Fibroblast of the aortic adventitia (primary cell): ENCODE measurements around the gene PLXNA2. TPM values are rescaled to one million over a fixed set of nuclear protein-coding genes. Genes with fewer than 3 reads are reported as not detected.

Source experiments
- DNase-seq: peaks from one replicate; pipeline ENCODE4 v3.0.0-alpha.2; 2010; ENCODE audit warnings: low read depth
- H3K4me3 ChIP-seq: 2 replicates; pipeline ENCODE4 v1.5.1; 2011; ENCODE audit warnings: low read depth, mild to moderate bottlenecking, control low read depth, low read length, moderate library complexity
- CTCF ChIP-seq: IDR thresholded peaks from 2 replicates; pipeline ENCODE4 v1.5.1; 2011; ENCODE audit warnings: mild to moderate bottlenecking, low read length, control low read depth, inconsistent platforms; ENCODE audit not compliant: insufficient read depth
- total RNA-seq: library from RNA; depleted of rRNA; stranded (reverse); fragments of >200 nt; gene quantifications from 2 replicates; pipeline ENCODE4 v1.2.3, GENCODE V29; 2012; ENCODE audit warnings: low replicate concordance

PLXNA2 gene
- total RNA-seq: 4.3 and 8.0 TPM in 2 replicates

GRCh38 chr1:208243967-208244916 is at the start of gene PLXNA2:
TSS of gene PLXNA2 (minus strand) at chr1:208244384. CDS start at chr1:208217922, 26,462 bp downstream.
- no peak for TF ChIP-seq CTCF
- peak within 1 kb of the TSS; percentile 85 for H3K4me3 ChIP-seq
- DNase-seq: peak; percentile 52

GRCh38 chr1:208292908-208293307 is 48.7 kb upstream of the PLXNA2 start:
- no peak for DNase-seq
- no peak for TF ChIP-seq CTCF
- no peak overlapping the region for H3K4me3 ChIP-seq

GRCh38 chr1:208291923-208292711 is 47.9 kb upstream of the PLXNA2 start:
- no peak overlapping the region for H3K4me3 ChIP-seq
- peak; percentile 3 for DNase-seq
- no peak for TF ChIP-seq CTCF

- DNase-seq: no peak
- H3K4me3 ChIP-seq: no peak overlapping the region
- no peak for TF ChIP-seq CTCF
These were observed 46.9 kb upstream of the PLXNA2 start for GRCh38 chr1:208291129-208291528.

- no peak for DNase-seq
- no peak overlapping the region for H3K4me3 ChIP-seq
- TF ChIP-seq CTCF: no peak
These were observed 45.5 kb upstream of the PLXNA2 start for GRCh38 chr1:208289716-208290115.

GRCh38 chr1:208288495-208288894 is 44.3 kb upstream of the PLXNA2 start:
- no peak overlapping the region for H3K4me3 ChIP-seq
- no peak for DNase-seq
- TF ChIP-seq CTCF: no peak
